Transverse colon (tissue), 4 donors: Measurements from ENCODE around the gene PKP4. TPM values are rescaled to one million over a fixed set of nuclear protein-coding genes. Genes with fewer than 3 reads are reported as not detected.

Experiments
- DNase-seq: peaks from one replicate; pipeline ENCODE4 v3.0.0-alpha.2; 2019
- H3K27ac ChIP-seq, 4 donors: fragments of 200-600 bp; sonication (generic); 2 replicates each; pipeline ENCODE4 v1.5.1; 2016 to 2018; ENCODE audit warnings: inconsistent platforms in 4 of 4
- H3K27me3 ChIP-seq: fragments of 200-600 bp; sonication (generic); 2 replicates; pipeline ENCODE4 v1.5.1; 2017; ENCODE audit warnings: inconsistent platforms
- H3K36me3 ChIP-seq, 4 donors: fragments of 200-600 bp; sonication (generic); 2 replicates each; pipeline ENCODE4 v1.5.1; 2017 to 2019; ENCODE audit warnings: inconsistent platforms in 4 of 4
- H3K4me1 ChIP-seq, 4 donors: fragments of 200-600 bp; sonication (generic); 2 replicates each; pipeline ENCODE4 v1.5.1; 2017 to 2020; ENCODE audit warnings: inconsistent platforms in 4 of 4
- H3K4me3 ChIP-seq, 4 donors: fragments of 200-600 bp; sonication (generic); 1 replicate in 1 of 4; 2 replicates in 3 of 4; pipeline versions ENCODE4 v1.5.1 to v1.6.1; 2017 to 2019; ENCODE audit warnings: inconsistent platforms in 4 of 4
- H3K9me3 ChIP-seq, 2 donors: fragments of 200-600 bp; sonication (generic); 2 replicates each; pipeline ENCODE4 v1.5.1; 2017 to 2019; ENCODE audit warnings: inconsistent platforms in 2 of 2
- EP300 ChIP-seq: sonication (generic); formaldehyde crosslinking; IDR thresholded peaks from one replicate; pipeline ENCODE4 v1.6.1; 2017; ENCODE audit warnings: antibody characterized with exemption, low read depth
- POLR2A ChIP-seq: fragments of 450-650 bp; IDR thresholded peaks from one replicate; pipeline ENCODE4 v1.6.1; 2016; ENCODE audit warnings: antibody characterized with exemption, mild to moderate bottlenecking, moderate library complexity
- POLR2AphosphoS5 ChIP-seq, 3 donors: sonication (generic); formaldehyde crosslinking; IDR thresholded peaks; one replicate each; pipeline ENCODE4 v1.6.1; 2016; ENCODE audit warnings: antibody characterized with exemption in 3 of 3
- WGBS, 2 donors: methylation state at CpG; one replicate each; pipeline ENCODE4 v1.1.5; 2018; ENCODE audit warnings: low coverage in 1 of 2; 5-methylcytosine and 5-hydroxymethylcytosine counted together
- in situ Hi-C, 4 donors: fragments of 200-750 bp; cut with MboI; loops; one replicate each; pipeline versions ENCODE4 v1.15.0 to v1.15.1; 2017; ENCODE audit warnings: low sequenced_read_pairs in 3 of 4, low pct_ligation_motif_present in 1 of 4, low pct_unique_long_range_greater_than_20kb in 1 of 4
- intact Hi-C: fragments of 100-400 bp; cut with DNase I; formaldehyde crosslinking; loops from one replicate; pipeline ENCODE4 v1.15.1; 2023; ENCODE audit warnings: low total_unique reads
- total RNA-seq, 4 donors: library from RNA; depleted of rRNA; stranded (reverse); fragments of >200 nt; gene quantifications; one replicate each; pipeline ENCODE4 v1.1.0, GENCODE V29; 2016
- TF ChIP-seq, protein P1 (sequence below), 5 experiments: fragments of 200-600 bp in 3 of 5; fragments of 450-650 bp in 2 of 5; sonication (generic) in 3 of 5; IDR thresholded peaks; 1 replicate in 2 of 5; 2 replicates in 3 of 5; pipeline ENCODE4 v1.5.1; 2016 to 2017; ENCODE audit warnings: antibody characterized with exemption in 5 of 5, inconsistent platforms in 3 of 5, mild to moderate bottlenecking in 2 of 5, moderate library complexity in 1 of 5

The PKP4 gene
- total RNA-seq, 4 donors from 2014 or later = 28.1 to 70.3 (median 58.3) TPM

DNA sequence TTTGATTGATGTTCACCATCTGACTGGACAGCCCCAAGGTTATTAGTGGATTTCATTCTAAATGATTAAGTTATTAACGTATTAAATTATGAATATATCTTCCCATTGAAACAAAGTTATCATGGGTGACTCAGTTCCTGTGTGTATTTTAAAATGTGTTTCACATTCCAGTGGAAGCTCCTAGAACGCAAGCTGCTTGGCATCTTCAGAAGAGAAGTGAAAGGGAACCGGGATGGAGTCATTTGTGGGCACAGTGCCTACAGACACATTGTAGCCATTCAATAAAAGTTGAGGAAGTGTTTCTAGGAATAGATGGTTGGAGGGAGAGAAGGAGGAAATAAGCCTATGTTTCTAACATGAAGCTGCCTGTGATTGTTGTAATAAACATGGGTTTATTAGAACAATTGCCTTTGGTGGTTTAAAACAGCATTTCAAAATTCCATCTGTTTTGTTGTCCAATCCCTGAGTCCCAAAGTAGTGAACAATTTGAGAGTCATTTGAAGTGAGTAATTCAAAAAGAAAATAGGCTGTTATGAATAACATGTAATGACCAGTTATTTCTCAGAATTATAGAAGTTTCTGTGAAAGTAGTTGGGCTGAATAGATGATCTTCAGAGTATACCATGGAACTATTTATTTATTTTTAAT is 143.5 kb downstream of the PKP4 start:
- Histone ChIP-seq H3K9me3 (no peaks in the 10 kb centered on the region), H3K36me3 (no peaks in the 10 kb centered on the region), H3K4me3 (no peak overlapping the region), H3K4me1 (peaks cover 0 to 22% (median 5%) of the 10 kb centered on the region in 4 donors), H3K27me3 (no peaks in the 10 kb centered on the region), H3K27ac (no peak overlapping the region)
- peak; percentile 59 for DNase-seq
- 21 to 24% methylated on average over 3 of the region's 3 CpGs for WGBS, 2 donors
- intact Hi-C loops = no loop called here
- TF ChIP-seq POLR2AphosphoS5 (IDR thresholded peaks at IDR 0.05) (peak in 2 of 3 donors; percentile 5 to 12), EP300 (no peak)
- in situ Hi-C loops = no loop called here

DNA sequence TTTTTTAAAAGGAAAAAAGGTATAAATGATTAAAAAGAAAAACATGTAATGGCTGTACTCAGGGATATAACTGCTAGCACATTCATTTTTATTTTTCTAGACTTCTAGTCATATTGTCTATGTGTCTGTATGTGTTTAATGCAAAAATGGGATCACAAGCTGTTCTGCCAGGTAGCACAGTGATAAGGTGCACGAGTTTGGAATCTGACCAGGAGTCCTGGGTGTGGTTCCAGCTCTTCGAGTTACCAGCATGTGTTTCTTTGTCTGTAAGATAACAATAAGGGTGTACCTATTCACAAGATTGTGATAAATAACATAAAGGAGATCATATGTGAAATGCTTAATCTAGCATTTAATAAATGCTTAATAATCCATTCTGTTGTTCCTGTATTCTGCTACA is 145.3 kb downstream of the PKP4 start:
- H3K27ac ChIP-seq = no peak overlapping the region

DNA sequence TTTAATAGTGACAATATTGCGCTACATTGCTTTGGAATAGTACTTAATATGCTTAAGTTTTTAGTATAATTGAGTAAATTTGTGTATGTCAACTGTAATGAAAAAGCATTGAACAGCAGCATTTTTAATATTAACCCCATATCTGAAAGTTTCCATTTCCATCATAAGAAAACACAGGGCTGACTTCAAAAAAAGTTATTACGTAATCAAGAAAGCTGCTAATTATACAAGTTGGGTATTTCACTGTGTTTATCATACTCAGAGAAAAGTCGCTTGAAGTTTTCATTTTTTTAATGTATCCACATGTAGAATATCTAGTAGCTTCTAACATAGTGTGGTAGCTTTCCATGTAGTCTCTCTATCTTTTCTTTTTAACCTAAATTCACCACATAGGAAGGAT is 146.5 kb downstream of the PKP4 start:
- Histone ChIP-seq H3K4me1 (peaks cover 0 to 22% (median 5%) of the 10 kb centered on the region in 4 donors), H3K27me3 (no peaks in the 10 kb centered on the region), H3K36me3 (no peaks in the 10 kb centered on the region), H3K9me3 (no peaks in the 10 kb centered on the region), H3K27ac (no peak overlapping the region), H3K4me3 (no peak overlapping the region)
- 97 to 100% methylated on average over 3 of the region's 3 CpGs for WGBS, 2 donors
- TF ChIP-seq POLR2AphosphoS5 (IDR thresholded peaks at IDR 0.05) = no peak
- no peak for TF ChIP-seq POLR2A
- no peak for TF ChIP-seq EP300
- TF ChIP-seq, protein P1, sequence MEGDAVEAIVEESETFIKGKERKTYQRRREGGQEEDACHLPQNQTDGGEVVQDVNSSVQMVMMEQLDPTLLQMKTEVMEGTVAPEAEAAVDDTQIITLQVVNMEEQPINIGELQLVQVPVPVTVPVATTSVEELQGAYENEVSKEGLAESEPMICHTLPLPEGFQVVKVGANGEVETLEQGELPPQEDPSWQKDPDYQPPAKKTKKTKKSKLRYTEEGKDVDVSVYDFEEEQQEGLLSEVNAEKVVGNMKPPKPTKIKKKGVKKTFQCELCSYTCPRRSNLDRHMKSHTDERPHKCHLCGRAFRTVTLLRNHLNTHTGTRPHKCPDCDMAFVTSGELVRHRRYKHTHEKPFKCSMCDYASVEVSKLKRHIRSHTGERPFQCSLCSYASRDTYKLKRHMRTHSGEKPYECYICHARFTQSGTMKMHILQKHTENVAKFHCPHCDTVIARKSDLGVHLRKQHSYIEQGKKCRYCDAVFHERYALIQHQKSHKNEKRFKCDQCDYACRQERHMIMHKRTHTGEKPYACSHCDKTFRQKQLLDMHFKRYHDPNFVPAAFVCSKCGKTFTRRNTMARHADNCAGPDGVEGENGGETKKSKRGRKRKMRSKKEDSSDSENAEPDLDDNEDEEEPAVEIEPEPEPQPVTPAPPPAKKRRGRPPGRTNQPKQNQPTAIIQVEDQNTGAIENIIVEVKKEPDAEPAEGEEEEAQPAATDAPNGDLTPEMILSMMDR (IDR thresholded peaks at IDR 0.05) = no peak
- DNase-seq = no peak
- in situ Hi-C loops = no loop called here
- intact Hi-C loops = no loop called here

More for the DNA sequence above, 145.3 kb downstream of the PKP4 start:
- H3K4me3 ChIP-seq = no peak overlapping the region
- H3K9me3 ChIP-seq = no peaks in the 10 kb centered on the region
- H3K27me3 ChIP-seq = no peaks in the 10 kb centered on the region
- peaks cover 0 to 22% (median 5%) of the 10 kb centered on the region in 4 donors for H3K4me1 ChIP-seq
- TF ChIP-seq, protein P1 (IDR thresholded peaks at IDR 0.05) = no peak
- TF ChIP-seq POLR2A = no peak
- no peak for TF ChIP-seq EP300
- TF ChIP-seq POLR2AphosphoS5 (IDR thresholded peaks at IDR 0.05) = no peak
- in situ Hi-C loops = no loop called here
- DNase-seq = peak; percentile 57
- WGBS, 2 donors = 63 to 68% methylated on average over 2 of the region's 2 CpGs
- no peaks in the 10 kb centered on the region for H3K36me3 ChIP-seq
- intact Hi-C loops = no loop called here

DNA sequence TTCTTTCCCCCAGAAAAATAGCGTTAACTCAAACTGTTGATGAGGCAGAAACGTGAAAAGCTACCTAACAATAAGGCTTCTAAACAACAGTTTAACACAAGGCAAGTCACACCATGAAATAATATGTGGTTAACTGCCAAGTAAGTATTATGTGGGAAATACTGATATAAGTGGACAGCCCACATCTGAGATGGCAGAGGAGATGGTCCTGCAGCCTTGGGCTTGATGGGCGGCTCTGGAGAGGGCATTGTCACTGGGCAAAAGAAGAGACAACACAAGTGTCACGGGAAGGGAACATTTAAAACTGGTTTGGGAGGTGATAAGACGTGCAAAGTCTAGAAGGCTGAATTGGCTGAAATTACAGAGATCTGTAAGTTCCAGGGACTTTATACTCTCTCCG is 147.2 kb downstream of the PKP4 start:
- Histone ChIP-seq H3K27ac (no peak overlapping the region), H3K9me3 (no peaks in the 10 kb centered on the region), H3K4me1 (peaks cover 0 to 22% (median 5%) of the 10 kb centered on the region in 4 donors), H3K36me3 (no peaks in the 10 kb centered on the region), H3K27me3 (no peaks in the 10 kb centered on the region), H3K4me3 (no peak overlapping the region)
- WGBS, 2 donors = 90% methylated on average over 6 of the region's 6 CpGs
- TF ChIP-seq POLR2A (no peak), POLR2AphosphoS5 (IDR thresholded peaks at IDR 0.05) (no peak), EP300 (no peak)
- TF ChIP-seq, protein P1 (IDR thresholded peaks at IDR 0.05) = no peak
- intact Hi-C loops (no loop called here), in situ Hi-C loops (no loop called here)
- no peak for DNase-seq
